Mesothelial cell of epicardium (in vitro differentiated cells): ENCODE data around the gene ITGA11. TPM values are rescaled to one million over a fixed set of nuclear protein-coding genes. Genes with fewer than 3 reads are reported as not detected.

ENCODE experiments used
- DNase-seq, 2 experiments: peaks; one replicate each; pipeline ENCODE4 v3.0.0; 2021; ENCODE audit warnings: low spot score in 2 of 2; ENCODE audit not compliant: unreplicated experiment in 2 of 2
- H3K27ac Mint-ChIP-seq: 2 replicates; pipeline ENCODE4 v1.8.0; 2021; ENCODE audit warnings: mixed read lengths
- H3K27me3 Mint-ChIP-seq: 2 replicates; pipeline ENCODE4 v1.8.0; 2021; ENCODE audit warnings: low read depth, mixed read lengths
- H3K36me3 Mint-ChIP-seq: 2 replicates; pipeline ENCODE4 v1.8.0; 2021; ENCODE audit warnings: mixed read lengths
- H3K4me1 Mint-ChIP-seq: 2 replicates; pipeline ENCODE4 v1.8.0; 2021; ENCODE audit warnings: mixed read lengths
- H3K4me3 Mint-ChIP-seq: 2 replicates; pipeline ENCODE4 v1.8.0; 2021; ENCODE audit warnings: mild to moderate bottlenecking, moderate library complexity, mixed read lengths
- H3K9me3 Mint-ChIP-seq: 2 replicates; pipeline ENCODE4 v1.8.0; 2021; ENCODE audit warnings: mixed read lengths
- CTCF ChIP-seq: fragments of 200-600 bp; sonication (generic); IDR thresholded peaks from one replicate; pipeline ENCODE4 v1.5.0; 2021; ENCODE audit warnings: antibody characterized with exemption; ENCODE audit not compliant: unreplicated experiment
- total RNA-seq: library from RNA; stranded (reverse); gene quantifications from 3 replicates; pipeline ENCODE4 v1.2.1, GENCODE V29; 2021

Gene ITGA11
- total RNA-seq, 1 donor from 2014 or later, result 3.5 TPM

- H3K27ac Mint-ChIP-seq, result no peak overlapping the region
- no peak for DNase-seq
Measured at GRCh38 chr15:68417897-68418296, 14.1 kb downstream of the ITGA11 start.

GRCh38 chr15:68417051-68417450, 14.9 kb downstream of the ITGA11 start:
- no peak overlapping the region for H3K27ac Mint-ChIP-seq
- peaks cover 20% of the 10 kb centered on the region for H3K4me1 Mint-ChIP-seq
- no peak overlapping the region for H3K4me3 Mint-ChIP-seq
- TF ChIP-seq CTCF, result no peak
- peaks cover 3% of the 10 kb centered on the region for H3K27me3 Mint-ChIP-seq
- DNase-seq, result no peak
- H3K36me3 Mint-ChIP-seq, result no peaks in the 10 kb centered on the region
- H3K9me3 Mint-ChIP-seq, result no peaks in the 10 kb centered on the region

More at GRCh38 chr15:68417897-68418296, 14.1 kb downstream of the ITGA11 start:
- Mint-ChIP-seq H3K4me1 (peaks cover 20% of the 10 kb centered on the region), H3K4me3 (no peak overlapping the region), H3K9me3 (no peaks in the 10 kb centered on the region), H3K27me3 (peaks cover 3% of the 10 kb centered on the region), H3K36me3 (no peaks in the 10 kb centered on the region)
- TF ChIP-seq CTCF, result no peak

GRCh38 chr15:68416158-68416535, 15.8 kb downstream of the ITGA11 start:
- Mint-ChIP-seq H3K27ac (no peak overlapping the region), H3K9me3 (no peaks in the 10 kb centered on the region), H3K4me3 (no peak overlapping the region), H3K27me3 (peaks cover 1% of the 10 kb centered on the region), H3K36me3 (no peaks in the 10 kb centered on the region), H3K4me1 (peaks cover 17% of the 10 kb centered on the region)
- TF ChIP-seq CTCF, result no peak
- no peak for DNase-seq

- Mint-ChIP-seq H3K27ac (no peak overlapping the region), H3K9me3 (no peaks in the 10 kb centered on the region), H3K4me3 (no peak overlapping the region), H3K36me3 (no peaks in the 10 kb centered on the region), H3K4me1 (peaks cover 14% of the 10 kb centered on the region), H3K27me3 (no peaks in the 10 kb centered on the region)
- no peak for TF ChIP-seq CTCF
- DNase-seq, result peak in 1 of 2 experiments; percentile 27
Measured at GRCh38 chr15:68415501-68416157, 16.3 kb downstream of the ITGA11 start.

GRCh38 chr15:68415061-68415460, 16.9 kb downstream of the ITGA11 start:
- H3K4me3 Mint-ChIP-seq, result no peak overlapping the region
- H3K36me3 Mint-ChIP-seq, result no peaks in the 10 kb centered on the region
- no peaks in the 10 kb centered on the region for H3K9me3 Mint-ChIP-seq
- DNase-seq, result peak in 1 of 2 experiments; percentile 29
- H3K4me1 Mint-ChIP-seq, result peaks cover 9% of the 10 kb centered on the region
- H3K27ac Mint-ChIP-seq, result no peak overlapping the region
- no peak for TF ChIP-seq CTCF
- no peaks in the 10 kb centered on the region for H3K27me3 Mint-ChIP-seq

- H3K9me3 Mint-ChIP-seq, result no peaks in the 10 kb centered on the region
- peaks cover 2% of the 10 kb centered on the region for H3K27me3 Mint-ChIP-seq
- DNase-seq, result peak in 1 of 2 experiments; percentile 16
- no peaks in the 10 kb centered on the region for H3K36me3 Mint-ChIP-seq
- H3K27ac Mint-ChIP-seq, result no peak overlapping the region
- peaks cover 9% of the 10 kb centered on the region for H3K4me1 Mint-ChIP-seq
- TF ChIP-seq CTCF, result no peak
- H3K4me3 Mint-ChIP-seq, result no peak overlapping the region
Measured at GRCh38 chr15:68414591-68414990, 17.4 kb downstream of the ITGA11 start.
